GM12878 (cell line): ENCODE measurements around the gene SLC35A5. TPM values are rescaled to one million over a fixed set of nuclear protein-coding genes. Genes with fewer than 3 reads are reported as not detected.

ENCODE experiments used
- ATF7 ChIP-seq: fragments of 450-650 bp; IDR thresholded peaks from 2 replicates; pipeline ENCODE4 v1.6.1; 2016; ENCODE audit warnings: low read depth, mild to moderate bottlenecking
- BMI1 ChIP-seq: fragments of 450-650 bp; IDR thresholded peaks from 2 replicates; pipeline ENCODE4 v1.6.1; 2016; ENCODE audit warnings: mild to moderate bottlenecking, moderate library complexity, borderline replicate concordance
- EZH2 ChIP-seq: IDR thresholded peaks from 2 replicates; pipeline ENCODE4 v1.6.1; 2012; ENCODE audit warnings: low read depth, mild to moderate bottlenecking, control low read depth, inconsistent platforms, low read length, borderline replicate concordance; ENCODE audit not compliant: control insufficient read depth
- GATAD2B ChIP-seq: fragments of 450-650 bp; conservative IDR thresholded peaks from 2 replicates; pipeline ENCODE4 v1.6.1; 2017; ENCODE audit warnings: low read depth, mild to moderate bottlenecking, moderate library complexity
- IRF4 ChIP-seq: IDR thresholded peaks from 2 replicates; pipeline ENCODE4 v1.6.1; 2011; ENCODE audit warnings: low read depth, low read length
- NBN ChIP-seq: fragments of 450-650 bp; IDR thresholded peaks from 2 replicates; pipeline ENCODE4 v1.6.1; 2016
- NR2C2 ChIP-seq: IDR thresholded peaks from 2 replicates; pipeline ENCODE4 v1.6.1; 2011; ENCODE audit warnings: borderline replicate concordance, low read depth; ENCODE audit not compliant: control insufficient read depth, insufficient read length
- PKNOX1 ChIP-seq: fragments of 450-650 bp; IDR thresholded peaks from 2 replicates; pipeline ENCODE4 v1.6.1; 2016; ENCODE audit warnings: mild to moderate bottlenecking
- POLR2A ChIP-seq: IDR thresholded peaks from 2 replicates; pipeline ENCODE4 v1.6.1; 2011; ENCODE audit warnings: low read depth, mild to moderate bottlenecking, low read length
- RB1 ChIP-seq: fragments of 450-650 bp; formaldehyde crosslinking; IDR thresholded peaks from 2 replicates; pipeline ENCODE4 v1.6.1; 2017; ENCODE audit warnings: mild to moderate bottlenecking, borderline replicate concordance
- RELB ChIP-seq: fragments of 450-650 bp; IDR thresholded peaks from 2 replicates; pipeline ENCODE4 v1.6.1; 2017; ENCODE audit warnings: low read depth, mild to moderate bottlenecking, moderate library complexity
- SMAD5 ChIP-seq: IDR thresholded peaks from 2 replicates; pipeline ENCODE4 v1.6.1; 2016; ENCODE audit warnings: antibody characterized with exemption, low read depth
- SP1 ChIP-seq: IDR thresholded peaks from one replicate; pipeline ENCODE4 v1.6.1; 2011; ENCODE audit warnings: low read depth, low read length
- SUPT20H ChIP-seq: IDR thresholded peaks from 2 replicates; pipeline ENCODE4 v1.6.1; 2011; ENCODE audit warnings: low read depth, mild to moderate bottlenecking, low read length, moderate library complexity, borderline replicate concordance; ENCODE audit not compliant: control insufficient read depth
- TARDBP ChIP-seq: IDR thresholded peaks from 2 replicates; pipeline ENCODE4 v1.6.1; 2016; ENCODE audit warnings: borderline replicate concordance
- ZBTB4 ChIP-seq: fragments of 450-650 bp; formaldehyde crosslinking; IDR thresholded peaks from 2 replicates; pipeline ENCODE4 v1.4.0; 2022; ENCODE audit warnings: mild to moderate bottlenecking, moderate library complexity
- ZNF217 ChIP-seq: fragments of 450-650 bp; IDR thresholded peaks from 2 replicates; pipeline ENCODE4 v1.6.1; 2017; ENCODE audit warnings: antibody characterized with exemption, mild to moderate bottlenecking
- ZNF592 ChIP-seq: fragments of 450-650 bp; IDR thresholded peaks from 2 replicates; pipeline ENCODE4 v1.6.1; 2017; ENCODE audit warnings: mild to moderate bottlenecking, moderate library complexity
- polyA plus RNA-seq, 11 experiments: library from polyadenylated mRNA; depleted of rRNA in 4 of 11; unstranded in 6 of 11; stranded (reverse) in 5 of 11; fragments of >200 nt; fragmentation: Nextera tagmentation in 4 of 11; fragmentation: Illumina TruSeq in 1 of 11; extraction: Ambion mirVana in 4 of 11; extraction: Trizol in 1 of 11; gene quantifications; 1 replicate in 1 of 11; 2 replicates in 10 of 11; pipeline versions ENCODE4 v1.2.1 to v1.2.3, GENCODE V29; 2011 to 2016; ENCODE audit warnings: inconsistent platforms in 2 of 11, missing spikeins in 2 of 11, low read depth in 1 of 11
- total RNA-seq, 4 experiments: library from RNA; depleted of rRNA in 3 of 4; stranded (reverse); fragments of >200 nt in 3 of 4; fragmentation: Illumina TruSeq in 1 of 4; extraction: Trizol in 1 of 4; gene quantifications; 2 replicates each; pipeline versions ENCODE4 v1.2.1 to v1.2.3, GENCODE V29; 2013 to 2021
- TF ChIP-seq, protein P1 (sequence below): fragments of 450-650 bp; conservative IDR thresholded peaks from 2 replicates; pipeline ENCODE4 v1.6.1; 2017; ENCODE audit warnings: mild to moderate bottlenecking, moderate library complexity

The SLC35A5 gene
- total and polyA plus RNA-seq, 10 of the 15 experiments (the other 5 are each of a cell fraction or from before 2014, with no cell fraction given), result 10.9 to 38.1 (median 16.0) TPM

- TF ChIP-seq ZBTB4 (CRISPR knock-in tag) (no peak), NR2C2 (no peak), EZH2 (no peak), BMI1 (no peak), ZNF217 (0 out of 2 replicates have a peak, but pooled peaks have one; percentile 21), SUPT20H (no peak), IRF4 (peak; percentile 75), PKNOX1 (no peak), SMAD5 (no peak), TARDBP (no peak), RELB (peak; percentile 56; the same call in 1 of the 2 replicates), GATAD2B (no peak), SP1 (no peak), RB1 (no peak), NBN (no peak), ZNF592 (0 out of 2 replicates have a peak, but pooled peaks have one; percentile 43), POLR2A (no peak), ATF7 (peak; percentile 74)
- TF ChIP-seq, protein P1, sequence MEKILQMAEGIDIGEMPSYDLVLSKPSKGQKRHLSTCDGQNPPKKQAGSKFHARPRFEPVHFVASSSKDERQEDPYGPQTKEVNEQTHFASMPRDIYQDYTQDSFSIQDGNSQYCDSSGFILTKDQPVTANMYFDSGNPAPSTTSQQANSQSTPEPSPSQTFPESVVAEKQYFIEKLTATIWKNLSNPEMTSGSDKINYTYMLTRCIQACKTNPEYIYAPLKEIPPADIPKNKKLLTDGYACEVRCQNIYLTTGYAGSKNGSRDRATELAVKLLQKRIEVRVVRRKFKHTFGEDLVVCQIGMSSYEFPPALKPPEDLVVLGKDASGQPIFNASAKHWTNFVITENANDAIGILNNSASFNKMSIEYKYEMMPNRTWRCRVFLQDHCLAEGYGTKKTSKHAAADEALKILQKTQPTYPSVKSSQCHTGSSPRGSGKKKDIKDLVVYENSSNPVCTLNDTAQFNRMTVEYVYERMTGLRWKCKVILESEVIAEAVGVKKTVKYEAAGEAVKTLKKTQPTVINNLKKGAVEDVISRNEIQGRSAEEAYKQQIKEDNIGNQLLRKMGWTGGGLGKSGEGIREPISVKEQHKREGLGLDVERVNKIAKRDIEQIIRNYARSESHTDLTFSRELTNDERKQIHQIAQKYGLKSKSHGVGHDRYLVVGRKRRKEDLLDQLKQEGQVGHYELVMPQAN, result no peak
These were observed 47.2 kb upstream of the SLC35A5 start (continued) for GRCh38 chr3:112514527-112515128.
